Limb (tissue), 2 donors: Measurements from ENCODE around the gene MC2R.
"Not testable (repeated sequence)": the region's sequence is repeated elsewhere in the genome, so short reads cannot be mapped to it uniquely, and the experiment has no call there.

Source experiments
- DNase-seq, 2 donors: peaks; one replicate each; pipeline ENCODE4 v3.0.0-alpha.2; 2016; ENCODE audit errors: extremely low spot score in 2 of 2

Gene MC2R

DNA sequence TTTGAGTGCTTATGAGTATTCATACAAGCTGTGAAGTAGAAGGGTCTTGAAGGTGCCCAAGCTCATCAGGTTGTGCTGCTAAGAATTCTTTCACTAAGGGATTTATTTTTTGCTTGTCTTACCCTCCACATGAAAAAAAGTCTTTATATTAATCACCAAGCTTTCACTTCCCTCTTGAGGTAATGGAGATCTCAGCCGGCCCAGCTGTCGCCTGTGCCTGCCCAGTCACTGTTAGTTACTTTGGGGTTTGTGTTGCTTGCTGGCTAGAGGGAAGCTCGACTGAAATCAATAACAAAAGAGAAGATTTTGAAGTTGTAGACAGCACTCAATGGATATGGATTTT lies 21.9 kb downstream of the MC2R start:
- DNase-seq, result no peak

DNA sequence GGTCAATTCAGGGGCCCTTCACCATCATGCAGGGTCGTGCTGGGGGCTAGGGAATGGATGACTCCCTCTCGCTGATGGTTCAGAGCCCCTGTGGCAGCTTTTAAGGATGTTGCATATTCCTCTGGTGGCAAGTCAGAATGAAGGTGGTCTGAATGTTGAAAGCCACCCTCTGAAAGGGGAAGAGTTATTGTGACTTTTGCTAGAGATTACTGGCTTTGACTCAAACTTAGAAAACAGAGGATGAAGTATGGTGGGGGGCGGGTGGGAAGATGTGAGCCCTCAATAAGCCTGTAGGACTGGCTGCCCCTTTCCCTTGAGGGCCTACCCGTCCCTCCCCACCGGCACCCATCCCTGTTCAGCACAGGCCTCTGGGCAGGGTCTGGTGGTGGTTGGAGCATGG lies 23.2 kb downstream of the MC2R start:
- DNase-seq, result no peak

DNA sequence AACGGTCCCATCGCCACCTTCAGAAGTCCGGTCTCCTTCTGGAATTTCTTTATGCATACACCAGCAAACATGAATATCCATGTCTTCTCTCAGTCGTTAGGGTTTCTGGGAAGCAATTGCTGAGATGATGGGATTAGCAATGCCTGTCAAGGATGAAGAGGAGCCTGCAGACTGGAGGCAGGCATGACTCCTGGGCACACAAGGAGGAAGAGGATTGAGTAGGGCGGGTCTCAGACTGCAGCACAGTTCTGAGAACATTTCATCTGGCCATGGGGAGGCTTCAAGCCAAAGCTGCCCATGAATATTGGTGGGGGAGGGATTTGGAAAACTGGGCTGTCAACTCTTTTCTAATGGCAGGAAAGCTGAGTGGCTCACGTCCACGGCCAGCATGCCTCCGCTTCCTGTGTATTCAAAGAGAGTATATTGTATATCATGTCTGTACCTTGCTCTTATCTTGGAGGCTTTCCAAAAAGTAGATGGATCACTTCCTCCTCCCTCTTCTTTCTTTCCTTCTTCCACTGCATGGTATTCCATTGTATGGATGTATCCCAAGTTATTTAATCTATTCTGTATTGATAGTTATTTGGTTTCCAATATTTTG lies 24.5 kb downstream of the MC2R start:
- no peak for DNase-seq

DNA sequence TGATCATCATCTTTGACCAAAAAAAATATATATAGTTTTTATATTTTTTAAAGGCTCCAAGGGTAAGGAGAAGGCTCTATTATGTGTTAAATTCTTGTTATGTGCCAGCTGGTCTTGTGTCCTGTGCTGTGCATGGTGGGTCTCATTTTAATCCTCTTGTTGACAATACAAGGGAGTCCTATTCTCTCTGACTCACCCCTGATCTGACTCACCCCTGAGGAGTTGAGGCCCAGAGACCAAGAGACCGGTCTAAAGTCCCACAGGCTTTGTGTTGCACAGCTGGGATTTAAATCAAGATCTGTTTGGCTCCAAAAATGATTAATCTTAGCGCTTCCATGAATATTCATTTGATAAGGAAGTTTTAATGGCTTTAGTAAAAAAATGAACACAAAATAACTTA lies 25.7 kb downstream of the MC2R start:
- DNase-seq, result no peak

DNA sequence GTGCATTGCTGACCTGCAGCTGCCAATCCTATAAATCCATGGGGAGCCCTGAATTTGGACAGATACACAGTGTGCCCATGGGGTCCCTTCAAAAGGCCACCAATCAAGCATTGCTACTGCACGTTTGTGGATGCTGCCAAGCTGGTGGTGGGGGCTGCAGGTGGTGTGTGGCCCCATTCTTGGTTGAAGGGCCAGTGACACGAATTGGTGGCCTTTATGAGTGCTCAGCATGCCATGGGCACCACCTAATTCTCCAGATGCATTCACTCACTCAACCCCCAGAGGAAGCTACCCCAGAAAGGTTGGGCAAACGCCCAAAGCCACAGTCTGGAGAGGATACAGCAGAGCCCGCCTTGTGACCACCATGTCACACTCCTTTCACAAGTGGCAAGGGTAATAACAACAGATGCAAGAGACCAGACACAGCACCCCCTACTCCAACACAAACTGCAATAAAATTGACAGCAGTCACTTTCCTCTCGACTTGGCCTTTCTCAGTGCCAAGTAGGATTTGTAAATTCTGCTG lies 27.1 kb downstream of the MC2R start:
- DNase-seq, result no peak

DNA sequence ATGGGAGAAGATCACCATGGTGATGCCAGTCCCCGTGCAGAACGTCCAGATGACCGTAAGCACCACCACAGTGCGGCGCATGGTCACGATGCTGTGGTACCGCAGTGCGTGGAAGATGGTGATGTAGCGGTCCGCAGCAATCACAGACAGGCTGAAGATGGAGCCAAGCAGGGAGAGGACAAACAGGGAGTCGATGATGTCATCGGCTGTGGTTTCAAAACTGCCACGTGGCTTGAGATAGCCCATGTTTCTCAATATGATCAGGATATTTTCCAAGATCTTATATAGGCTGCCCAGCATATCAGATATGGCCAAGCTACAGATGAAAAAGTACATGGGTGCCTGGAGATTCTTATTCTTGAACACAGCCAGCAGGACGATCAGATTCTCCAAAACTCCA lies 30.3 kb downstream of the MC2R start:
- no peak for DNase-seq

DNA sequence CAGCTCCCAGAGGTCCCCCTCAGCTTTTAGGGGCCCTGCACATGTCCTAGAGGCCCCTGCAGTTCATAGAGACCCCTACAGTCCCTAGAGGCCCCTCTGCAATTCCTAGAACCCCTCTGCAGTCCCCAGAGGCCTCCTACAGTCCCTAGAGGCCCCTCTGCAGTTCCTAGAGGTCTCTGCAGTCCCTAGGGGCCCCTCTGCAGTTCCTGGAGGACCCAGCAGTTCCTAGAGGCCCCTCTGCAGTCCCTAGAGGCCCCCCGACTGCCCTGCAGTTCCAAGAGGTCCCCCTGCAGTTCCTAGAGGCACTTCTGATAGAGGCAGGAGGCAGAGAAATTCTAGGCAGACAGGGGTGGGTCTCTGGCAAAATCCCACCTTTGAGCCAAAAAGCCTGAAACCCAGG lies 35.4 kb downstream of the MC2R start:
- DNase-seq, result no peak

DNA sequence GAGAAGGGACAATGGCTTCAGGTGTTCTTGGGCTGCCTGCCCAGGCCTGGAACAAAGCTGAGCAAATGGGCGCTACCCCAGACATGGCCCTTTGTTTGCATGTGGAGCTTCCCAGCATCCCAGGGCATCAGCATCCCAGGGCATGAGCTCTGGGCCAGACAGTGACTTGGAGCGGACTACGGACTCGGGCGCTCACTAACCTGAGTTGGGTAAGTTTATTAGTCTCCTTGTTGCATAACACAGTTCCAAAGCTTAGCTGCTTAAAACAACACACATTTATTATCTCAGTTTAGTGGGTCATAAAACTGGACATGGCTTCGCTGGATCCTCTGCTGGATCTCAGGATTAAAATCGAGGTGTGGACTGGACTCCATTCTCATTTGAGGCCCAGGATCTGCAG lies 35.8 kb downstream of the MC2R start:
- DNase-seq, result no peak

DNA sequence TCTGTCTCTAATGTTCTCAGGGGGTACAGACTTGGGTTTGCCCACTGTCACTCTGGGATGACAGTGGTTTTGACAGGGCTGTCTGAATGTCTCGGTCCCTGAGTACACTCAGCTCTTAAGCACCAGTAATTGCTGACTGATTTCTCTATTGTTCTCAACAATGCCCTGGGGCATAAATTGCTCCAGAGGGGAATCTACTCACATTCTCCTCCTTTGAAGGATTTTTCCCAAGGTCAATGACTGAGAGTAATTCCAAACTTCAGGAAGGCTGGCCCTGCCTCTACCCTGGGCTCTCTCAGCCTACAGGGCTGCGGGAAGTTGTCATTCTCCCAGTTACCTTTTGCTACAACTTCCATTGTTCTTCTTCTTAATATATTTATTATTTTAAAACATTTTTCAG lies 36.5 kb downstream of the MC2R start:
- DNase-seq, result no peak

DNA sequence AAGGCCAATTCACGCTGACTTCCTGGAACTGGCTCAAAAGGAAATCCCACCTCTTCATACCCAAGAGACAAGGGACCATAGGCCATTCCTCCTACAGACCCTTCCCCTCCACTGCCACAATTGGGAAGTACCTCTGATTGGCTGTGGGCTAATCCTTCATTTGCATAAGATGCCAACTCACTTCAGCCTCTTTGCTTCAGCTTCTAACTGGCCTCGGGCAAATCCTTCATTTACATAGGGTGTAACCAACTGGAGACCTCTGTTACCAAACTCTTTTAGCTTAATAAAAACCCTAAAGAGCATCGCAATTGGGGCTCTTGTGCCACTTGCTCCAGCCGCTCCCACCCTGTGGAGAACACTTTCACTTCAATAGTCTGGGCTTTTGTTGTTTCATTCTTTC lies 38.2 kb downstream of the MC2R start:
- DNase-seq, result no peak

DNA sequence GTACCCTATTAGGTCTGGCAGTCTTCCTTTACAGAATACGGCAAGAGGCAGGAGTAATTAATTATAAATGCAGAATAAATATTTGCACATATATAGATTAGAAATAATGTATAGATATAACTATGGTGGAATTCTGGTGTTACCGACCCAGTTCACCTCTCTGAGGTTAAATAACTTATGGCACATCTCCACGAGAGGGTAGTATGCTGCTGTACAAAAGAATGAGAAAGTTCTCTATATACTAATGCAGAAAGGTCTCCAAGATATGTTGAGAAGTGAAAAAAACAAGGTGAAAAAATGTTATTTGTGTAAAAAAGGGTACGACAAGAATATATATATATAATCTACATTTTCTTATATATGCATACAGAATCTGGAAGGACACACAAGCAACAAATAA lies 40.8 kb downstream of the MC2R start:
- DNase-seq, result no peak

DNA sequence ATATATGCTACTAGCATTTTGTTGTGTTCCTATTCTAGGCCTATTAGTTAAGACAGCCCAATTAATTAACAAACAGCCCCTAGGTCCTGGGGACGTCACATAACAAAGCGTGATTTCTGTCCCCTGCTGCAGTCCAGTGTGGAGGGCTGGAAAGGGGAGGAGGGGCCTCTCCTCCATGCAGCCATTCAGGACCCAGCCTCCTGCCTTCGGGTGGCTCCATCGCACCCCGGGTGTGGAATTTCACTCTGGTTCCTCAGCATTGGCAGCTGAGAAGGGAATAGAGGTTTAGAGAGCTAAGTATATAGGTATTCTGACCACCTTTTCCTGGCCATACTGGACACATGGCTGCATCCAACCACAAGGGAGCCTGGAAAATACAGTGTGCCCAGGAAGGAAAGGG lies 42.4 kb downstream of the MC2R start:
- DNase-seq, result no peak

DNA sequence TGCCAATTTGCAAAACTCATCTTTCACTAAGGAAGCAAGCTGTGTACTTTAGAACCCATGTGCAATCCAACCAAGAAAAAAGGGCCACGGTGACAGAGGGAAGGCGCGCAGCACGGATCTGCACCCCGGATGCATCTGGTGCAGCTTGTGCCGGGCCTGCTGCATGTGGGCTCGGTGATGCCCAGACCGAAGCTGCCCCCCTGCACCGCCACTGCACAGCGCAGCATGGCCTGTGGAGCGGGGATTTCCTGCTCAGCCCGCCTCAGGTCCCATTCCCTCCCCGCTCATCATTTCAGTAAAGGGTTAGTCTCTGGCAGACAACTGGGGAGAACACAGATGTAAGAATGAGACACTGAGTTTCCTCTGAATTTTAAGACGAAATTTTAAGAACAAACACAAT lies 43.0 kb downstream of the MC2R start:
- DNase-seq, result no peak

DNA sequence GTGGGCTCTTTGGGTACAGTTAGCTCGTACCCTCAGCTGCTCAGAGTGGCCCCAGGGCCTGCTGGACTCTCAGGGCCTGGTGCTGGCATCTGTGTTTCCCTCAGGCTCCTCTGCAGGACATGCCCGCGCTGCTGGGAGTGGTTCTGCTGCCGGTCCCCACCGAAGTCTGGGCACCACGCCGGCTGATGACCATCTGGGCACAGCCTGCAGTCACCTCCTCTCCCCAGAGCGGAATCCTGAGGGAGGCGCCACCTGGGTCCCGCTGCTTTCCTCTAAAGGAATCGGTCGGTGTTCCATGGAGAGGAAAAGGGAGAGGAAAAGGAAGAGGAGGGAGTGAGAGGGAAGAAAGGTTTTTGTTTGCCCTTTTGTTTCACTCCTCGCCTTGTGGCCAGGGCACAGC lies 43.6 kb downstream of the MC2R start:
- no peak for DNase-seq

DNA sequence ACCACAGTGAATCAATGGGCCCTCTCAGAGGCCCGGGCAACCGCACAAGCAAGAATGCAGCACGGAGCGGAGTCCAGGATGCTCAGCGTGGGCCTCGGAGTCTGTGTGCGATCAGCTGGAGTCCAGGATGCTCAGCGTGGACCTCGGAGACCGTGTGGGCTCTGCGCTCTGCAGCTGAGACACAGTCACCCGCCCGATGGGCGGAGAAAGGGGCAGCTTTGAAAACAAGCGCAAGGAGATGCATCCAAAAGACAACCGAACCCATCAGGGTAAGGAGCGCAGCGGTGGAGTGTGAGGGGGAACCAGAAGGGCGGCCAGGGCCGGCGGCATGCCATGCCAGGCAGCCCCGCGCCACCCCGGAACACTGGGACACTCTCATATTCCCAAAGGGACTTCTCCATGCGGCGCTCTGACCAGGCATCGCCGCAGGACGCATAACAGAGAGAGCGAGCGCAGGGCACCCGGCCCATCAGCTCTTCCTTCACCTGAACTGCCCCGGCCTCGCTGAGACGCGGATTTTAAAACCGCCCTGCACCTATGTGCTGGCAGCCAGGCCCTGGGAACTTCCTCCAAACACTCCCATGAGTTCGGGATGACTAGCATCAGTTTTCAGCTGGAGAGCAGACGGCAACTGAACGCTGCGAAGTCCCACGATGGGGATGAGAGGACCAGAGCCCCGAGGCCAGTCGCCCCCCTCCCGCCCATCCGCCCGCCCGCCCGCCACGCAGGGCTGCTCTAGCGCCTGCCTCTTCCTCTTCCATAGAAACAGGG lies 46.6 kb downstream of the MC2R start:
- DNase-seq, result peak in 1 of 2 donors; percentile 37

DNA sequence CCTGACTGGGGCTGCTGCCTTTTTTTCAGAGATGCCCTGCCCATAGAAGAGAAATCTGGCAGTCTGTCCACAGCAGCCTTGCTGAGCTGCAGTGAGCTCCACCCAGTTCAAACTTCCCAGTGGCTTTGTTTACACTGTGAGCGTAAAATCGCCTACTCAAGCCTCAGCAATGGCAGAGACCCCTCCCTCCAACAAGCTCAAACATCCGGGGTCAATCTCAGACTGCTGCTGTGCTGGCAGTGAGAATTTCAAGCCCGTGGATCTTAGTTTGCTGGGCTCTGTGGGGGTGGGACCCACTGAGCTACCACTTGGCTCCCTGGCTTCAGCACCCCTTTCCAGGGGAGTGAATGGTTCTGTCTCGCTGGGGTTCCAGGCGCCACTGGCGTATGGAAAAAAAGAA lies 52.4 kb downstream of the MC2R start:
- not testable (repeated sequence) for DNase-seq

DNA sequence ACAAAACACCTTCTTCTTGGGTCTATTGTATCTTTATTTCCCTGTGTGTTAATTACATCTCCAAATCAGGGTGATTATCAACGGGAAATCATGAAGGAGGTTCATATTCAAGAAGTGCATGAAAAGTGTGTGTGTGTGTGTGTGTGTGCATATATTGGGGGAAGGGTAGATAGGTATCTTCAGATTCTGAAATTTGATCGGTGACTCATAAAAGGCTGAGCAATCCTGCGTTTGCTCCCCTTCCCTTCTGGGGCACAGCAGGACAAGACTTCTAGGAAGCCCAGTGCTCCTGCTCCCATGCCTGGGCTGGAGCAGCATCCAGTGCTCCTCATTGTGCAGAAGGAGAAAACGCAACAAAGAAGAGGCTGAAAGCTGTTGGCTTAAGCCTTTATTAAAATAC lies 65.5 kb downstream of the MC2R start:
- DNase-seq, result no peak

DNA sequence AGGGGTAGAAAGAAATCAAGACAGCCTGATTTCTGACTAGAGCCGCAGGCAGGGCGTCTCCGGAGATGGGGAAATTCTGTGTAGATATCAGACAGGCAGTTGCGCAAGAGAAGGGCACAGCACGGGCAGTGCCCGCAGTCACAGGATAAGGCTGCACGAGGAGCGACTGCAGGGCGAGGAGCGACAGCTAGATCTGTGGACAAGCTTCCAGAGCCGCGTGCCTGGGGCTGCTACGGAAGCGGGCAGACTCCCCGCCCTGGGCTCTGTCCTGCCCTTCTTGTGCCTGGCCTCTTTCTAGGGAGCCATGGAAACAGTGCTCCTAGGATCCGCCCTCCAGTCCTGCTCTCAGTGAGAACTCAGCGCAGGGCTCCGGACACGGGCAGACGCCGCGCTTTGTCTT lies 78.8 kb downstream of the MC2R start:
- no peak for DNase-seq

DNA sequence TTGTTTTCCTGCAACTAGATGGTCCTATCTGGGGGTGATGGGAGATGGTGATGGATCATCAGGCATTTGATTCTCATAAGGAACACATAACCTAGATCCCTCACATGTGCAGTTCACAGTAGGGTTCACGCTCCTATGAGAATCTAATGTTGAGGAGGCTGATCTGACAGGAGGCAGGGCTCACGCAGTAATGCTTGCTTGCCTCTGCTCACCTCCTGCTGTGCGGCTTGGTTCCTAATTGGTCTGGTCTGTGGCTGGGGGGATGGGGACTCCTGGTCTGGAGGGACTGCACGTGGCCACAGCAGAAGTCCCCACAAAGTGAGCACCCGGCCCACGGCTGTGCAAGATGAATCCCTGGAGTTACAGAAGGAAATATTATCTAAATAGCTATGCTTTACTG lies 80.1 kb downstream of the MC2R start:
- DNase-seq, result no peak

DNA sequence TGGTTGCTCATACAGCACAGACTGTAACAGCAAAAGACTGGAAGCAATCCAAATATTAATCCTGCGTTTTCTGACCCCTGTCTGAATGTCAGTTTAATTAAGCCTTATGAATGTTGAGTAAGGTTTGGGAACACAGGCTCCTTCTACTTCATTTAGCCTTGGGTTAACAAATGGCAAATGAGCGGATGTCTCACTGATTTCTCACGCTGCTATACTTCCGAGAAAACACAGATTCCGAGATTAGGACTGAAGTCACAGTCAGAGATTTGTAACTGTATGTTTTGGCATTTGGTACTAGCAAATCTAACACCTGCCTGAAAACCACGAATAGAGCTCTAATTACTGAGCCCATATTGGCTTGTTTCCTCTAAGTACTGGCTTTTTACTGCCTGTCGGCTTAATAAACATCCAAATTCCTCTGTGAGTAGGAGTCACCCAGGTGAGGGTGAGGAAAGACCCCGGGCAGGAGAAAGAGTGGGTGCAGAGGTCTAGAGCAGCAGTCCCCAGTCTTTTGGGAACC lies 80.8 kb downstream of the MC2R start:
- DNase-seq, result no peak
